HCEC 1CT (cell line): ENCODE results near the gene MROH7.

Experiments used
- DNase-seq: peaks from one replicate; pipeline ENCODE4 v3.0.0-alpha.2; 2017

Gene MROH7

GRCh38 chr1:54701066-54701465, 59.5 kb downstream of the MROH7 start:
- DNase-seq = no peak

DNA sequence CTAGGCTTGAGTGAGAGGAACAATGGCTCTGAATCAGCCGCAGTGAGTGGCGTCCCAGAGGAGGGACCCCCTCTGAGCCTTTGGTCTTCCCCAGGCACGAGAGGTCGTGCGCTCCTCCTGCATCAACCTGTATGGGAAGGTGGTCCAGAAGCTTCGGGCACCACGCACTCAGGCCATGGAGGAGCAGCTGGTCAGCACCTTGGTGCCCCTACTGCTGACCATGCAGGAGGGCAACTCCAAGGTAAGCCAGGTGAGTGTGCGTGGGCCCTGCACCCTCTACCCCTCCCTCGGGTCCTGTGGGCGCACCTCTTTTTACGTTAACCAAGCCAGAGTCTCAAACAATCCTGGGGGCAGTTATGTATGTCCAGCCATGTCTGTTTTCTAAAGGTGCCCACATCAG, 60.4 kb downstream of the MROH7 start:
- DNase-seq = no peak

DNA sequence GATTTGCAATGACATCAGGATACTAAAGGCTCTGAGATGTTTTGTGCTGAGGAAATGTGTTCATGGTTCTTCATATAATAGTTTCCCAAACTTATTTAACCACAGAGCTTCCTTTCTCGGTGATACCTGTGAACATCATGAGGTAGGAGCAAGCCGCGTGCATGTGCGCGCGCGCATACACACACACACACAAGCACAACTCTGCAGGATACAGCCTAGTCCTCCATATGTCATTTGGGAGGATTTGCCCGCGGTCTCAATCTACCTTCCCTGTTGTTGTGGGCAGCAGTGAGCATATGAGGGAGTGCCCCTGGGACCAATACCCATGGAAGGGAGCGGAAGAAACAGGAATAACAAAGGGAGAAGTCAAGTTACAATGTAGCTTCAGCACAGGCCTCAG, 61.9 kb downstream of the MROH7 start:
- DNase-seq = no peak

- no peak for DNase-seq
These were observed 63.6 kb downstream of the MROH7 start for GRCh38 chr1:54705153-54705552.

- no peak for DNase-seq
These were observed 64.8 kb downstream of the MROH7 start for GRCh38 chr1:54706419-54706818.

DNA sequence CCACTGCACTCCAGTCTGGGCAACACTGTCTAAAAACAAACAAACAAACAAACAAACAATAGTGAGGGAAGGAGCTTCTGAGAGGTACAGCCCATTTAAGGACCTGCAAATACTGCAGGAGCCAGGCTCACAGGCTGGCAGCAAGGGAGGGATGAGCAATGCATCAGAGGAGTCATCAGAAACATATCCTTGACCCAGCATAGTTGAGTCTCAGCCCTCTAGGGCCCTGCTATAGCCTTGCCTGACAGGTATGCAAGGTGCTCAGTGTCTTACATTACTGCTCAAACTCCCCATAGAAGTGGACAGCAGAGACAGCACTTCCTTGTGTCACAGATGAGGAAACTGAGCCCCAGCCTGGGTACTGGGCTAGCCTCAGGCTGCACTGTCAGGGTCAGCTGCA, 66.8 kb downstream of the MROH7 start:
- no peak for DNase-seq

DNA sequence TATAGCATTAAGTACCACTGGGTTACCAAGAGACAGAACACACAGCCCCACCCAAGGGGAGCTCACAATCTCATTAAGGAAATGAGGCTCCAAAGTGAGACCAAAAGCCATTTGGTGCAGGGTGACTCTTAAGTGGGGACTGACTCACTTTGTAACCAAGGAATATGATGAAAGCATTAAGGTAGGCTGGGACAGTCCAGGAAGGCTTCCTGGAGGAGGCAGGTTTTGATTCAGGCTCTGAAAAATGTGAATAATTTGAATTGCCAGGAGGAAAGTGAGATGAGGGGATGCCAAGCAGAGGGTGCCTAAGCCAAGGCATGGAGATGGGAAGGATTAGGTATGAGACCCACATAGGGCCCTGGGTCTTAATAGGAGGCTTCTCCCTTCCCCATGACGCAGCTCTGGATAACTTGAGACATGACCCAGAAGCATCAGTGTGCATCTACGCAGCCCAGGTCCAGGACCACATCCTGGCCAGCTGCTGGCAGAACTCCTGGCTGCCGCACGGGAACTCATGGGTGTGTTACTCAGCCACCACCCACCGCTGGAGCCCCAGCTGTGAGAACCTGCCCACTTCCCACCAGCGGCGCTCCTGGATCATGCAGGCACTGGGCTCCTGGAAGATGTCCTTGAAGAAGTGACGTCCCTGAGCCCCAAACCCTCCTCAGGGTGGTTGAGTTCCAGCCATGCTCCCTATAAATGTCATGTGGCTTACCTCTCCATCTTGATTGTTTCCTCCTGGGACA, 68.1 kb downstream of the MROH7 start:
- no peak for DNase-seq

DNA sequence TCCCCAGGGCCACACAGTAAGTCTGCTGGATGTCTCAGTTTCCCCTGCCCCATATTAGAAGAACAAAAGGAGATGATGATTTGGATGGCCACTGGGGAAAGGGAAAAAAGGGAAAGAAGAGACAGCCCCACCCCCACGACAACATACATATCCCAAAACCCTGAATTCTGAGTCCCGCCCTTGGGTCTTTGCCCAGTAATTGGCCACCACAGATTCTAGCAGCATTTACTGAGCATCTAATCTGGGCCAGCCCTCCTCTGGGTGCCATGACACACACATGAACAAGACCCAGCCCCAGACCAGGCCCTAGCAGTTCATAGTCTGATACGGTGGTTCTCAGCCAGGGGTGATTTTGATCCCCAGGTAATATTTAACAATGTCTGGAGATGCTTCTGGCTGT, 68.8 kb downstream of the MROH7 start:
- no peak for DNase-seq

GRCh38 chr1:54710841-54711240, 69.3 kb downstream of the MROH7 start:
- no peak for DNase-seq

GRCh38 chr1:54711536-54711935, 70.0 kb downstream of the MROH7 start:
- no peak for DNase-seq

DNA sequence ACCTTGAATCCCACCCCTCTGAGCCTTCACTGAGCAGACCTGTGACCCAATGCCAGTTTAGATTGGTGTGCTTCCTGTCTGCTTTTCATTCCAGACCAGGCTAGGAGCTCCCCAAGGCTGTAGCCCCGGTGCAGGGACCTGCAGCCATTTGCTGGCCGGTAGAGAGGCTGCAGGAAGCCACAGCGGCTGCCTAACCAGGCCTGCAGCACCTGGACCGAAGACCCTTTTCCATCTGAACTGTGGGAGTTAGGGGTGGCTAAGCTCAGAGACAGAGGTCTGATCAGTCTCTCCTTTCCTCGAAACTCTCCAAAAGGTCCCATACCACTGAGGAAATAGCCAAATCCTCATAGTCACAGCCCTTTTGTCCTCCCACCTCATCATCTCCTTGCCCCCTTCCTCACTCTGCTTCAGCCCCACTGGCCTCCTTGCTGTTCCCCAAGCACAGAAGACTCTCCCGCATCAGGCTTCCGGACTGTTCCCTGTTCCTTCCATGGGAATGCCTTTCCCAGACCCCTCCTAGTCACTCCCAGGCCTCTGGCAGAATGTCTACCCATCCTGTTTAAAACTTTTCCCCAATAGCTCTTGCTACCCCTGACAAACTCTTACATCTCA, 73.4 kb downstream of the MROH7 start:
- DNase-seq = no peak

DNA sequence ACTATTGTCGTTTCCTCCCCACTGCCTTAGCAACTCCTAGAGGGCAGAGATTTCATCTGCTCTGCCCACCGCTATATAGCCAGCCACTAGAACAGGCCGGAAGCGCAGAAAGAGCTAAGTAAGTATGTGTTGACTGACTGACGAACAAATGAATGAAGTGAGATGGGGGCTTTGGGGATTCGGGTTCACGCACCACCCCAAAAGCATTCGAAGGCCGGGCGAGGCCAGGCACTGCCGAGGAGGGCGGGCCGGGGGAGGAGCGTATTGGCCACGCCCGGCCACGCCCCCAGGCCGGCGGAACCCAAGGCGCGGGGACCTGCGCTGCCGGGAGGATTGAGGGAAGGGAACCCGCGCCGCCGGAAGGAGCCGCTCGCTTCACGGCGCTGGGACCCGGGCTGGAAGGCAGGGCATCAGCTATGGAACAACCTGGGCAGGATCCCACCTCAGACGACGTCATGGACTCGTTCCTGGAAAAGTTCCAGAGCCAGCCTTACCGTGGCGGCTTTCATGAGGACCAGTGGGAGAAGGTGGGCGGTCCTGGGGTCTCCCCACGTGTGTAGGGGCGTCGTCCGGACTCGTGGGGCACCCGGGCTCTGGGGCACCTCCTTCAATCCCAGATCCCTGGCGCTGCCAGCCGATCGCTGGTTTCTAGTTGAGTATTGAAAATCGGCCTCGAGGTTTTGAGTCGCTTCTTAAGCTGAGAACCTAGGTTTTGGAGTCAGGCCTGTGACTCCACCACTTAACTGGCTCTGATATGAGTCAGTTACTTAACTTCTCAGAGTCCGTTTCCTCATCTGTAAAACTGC, 74.1 kb downstream of the MROH7 start, which contains the start of gene TTC4:
Gene TTC4 (plus strand): TSS at position 369 of the 806 bp plus-strand sequence. CDS start 48 bp downstream, at position 417.
- peak; percentile 83 for DNase-seq

- DNase-seq = peak; percentile 82
These were observed 74.9 kb downstream of the MROH7 start for GRCh38 chr1:54716299-54717047.

DNA sequence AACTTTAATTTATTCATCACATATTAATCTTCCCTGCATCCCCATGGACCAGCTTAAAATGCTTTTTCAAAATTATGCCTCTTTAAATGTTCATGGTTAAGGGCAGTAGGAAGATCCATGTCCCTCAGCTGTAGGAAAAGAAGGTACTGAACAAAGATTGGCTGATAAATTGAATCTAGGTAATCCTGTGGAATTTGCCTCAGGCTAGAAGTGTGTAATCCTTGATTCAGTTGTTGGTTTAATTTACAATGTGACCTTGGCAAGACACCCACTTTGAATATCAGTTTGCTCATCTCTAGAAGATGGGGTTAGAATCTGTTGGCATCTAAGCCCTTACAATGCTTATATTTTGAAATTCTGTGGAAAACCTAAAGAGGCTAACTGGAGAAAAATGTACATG, 80.1 kb downstream of the MROH7 start:
- no peak for DNase-seq

DNA sequence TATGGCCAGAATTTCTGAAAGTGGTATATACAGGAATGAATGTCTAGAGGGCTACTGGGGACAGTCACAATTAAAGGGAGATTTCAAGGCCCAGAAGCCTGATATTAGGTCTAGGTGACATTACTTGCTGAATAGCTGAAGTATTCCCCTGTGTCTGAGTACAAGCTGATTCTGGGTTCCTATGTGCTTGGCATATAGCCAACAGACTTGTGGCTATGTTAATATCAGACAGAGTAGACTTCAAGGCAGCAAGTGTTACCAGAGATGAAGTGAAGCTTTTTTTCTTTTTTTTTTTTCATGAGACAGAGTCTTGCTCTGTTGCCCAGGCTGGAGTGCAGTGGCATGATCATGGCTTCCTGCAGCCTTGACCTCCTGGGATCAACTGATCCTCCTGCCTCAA, 82.4 kb downstream of the MROH7 start:
- no peak for DNase-seq

- DNase-seq = no peak
These were observed 83.2 kb downstream of the MROH7 start for GRCh38 chr1:54724771-54725170.

GRCh38 chr1:54728027-54728426, 86.4 kb downstream of the MROH7 start:
- no peak for DNase-seq

DNA sequence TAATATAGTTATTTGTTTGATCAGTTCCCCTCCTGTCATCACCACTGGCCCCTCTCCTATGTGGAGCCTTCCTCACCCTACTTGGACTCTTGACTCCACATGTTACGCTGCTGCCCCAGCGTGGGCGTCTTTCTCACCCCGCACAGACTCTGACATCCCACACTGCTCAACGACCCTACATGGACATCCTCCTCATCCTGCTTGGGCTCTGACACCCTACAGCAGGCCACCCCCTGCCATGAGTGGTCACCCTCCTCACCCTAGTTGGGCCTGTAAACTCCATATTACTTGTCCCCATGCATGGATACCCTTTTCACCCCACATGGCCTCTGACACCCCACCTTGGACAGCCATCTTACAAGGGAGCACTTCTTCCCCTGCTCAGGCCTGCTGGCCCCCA, 95.1 kb downstream of the MROH7 start:
- DNase-seq = no peak

- no peak for DNase-seq
These were observed 96.7 kb downstream of the MROH7 start for GRCh38 chr1:54738244-54738643.

DNA sequence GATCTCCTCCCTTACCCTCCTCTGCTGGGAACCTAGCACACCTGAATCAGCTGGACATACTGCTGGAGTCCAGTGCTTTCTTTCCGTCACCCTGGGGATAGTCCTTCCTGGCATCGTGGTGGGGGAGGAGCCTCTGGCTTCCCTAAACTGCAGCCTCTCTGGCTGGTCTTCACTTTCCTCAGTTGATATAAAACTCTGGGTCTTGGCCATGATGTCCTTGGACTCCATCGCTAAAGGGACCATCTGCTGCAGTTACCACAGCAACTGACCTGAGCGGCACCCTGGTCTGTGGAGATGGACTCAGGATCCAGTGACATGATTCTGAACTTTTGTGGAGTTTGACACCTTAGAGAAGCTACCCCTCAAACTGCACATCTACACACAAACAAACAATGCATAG, 99.9 kb downstream of the MROH7 start:
- DNase-seq = no peak

GRCh38 chr1:54742282-54742681, 100.7 kb downstream of the MROH7 start:
- DNase-seq = no peak

DNA sequence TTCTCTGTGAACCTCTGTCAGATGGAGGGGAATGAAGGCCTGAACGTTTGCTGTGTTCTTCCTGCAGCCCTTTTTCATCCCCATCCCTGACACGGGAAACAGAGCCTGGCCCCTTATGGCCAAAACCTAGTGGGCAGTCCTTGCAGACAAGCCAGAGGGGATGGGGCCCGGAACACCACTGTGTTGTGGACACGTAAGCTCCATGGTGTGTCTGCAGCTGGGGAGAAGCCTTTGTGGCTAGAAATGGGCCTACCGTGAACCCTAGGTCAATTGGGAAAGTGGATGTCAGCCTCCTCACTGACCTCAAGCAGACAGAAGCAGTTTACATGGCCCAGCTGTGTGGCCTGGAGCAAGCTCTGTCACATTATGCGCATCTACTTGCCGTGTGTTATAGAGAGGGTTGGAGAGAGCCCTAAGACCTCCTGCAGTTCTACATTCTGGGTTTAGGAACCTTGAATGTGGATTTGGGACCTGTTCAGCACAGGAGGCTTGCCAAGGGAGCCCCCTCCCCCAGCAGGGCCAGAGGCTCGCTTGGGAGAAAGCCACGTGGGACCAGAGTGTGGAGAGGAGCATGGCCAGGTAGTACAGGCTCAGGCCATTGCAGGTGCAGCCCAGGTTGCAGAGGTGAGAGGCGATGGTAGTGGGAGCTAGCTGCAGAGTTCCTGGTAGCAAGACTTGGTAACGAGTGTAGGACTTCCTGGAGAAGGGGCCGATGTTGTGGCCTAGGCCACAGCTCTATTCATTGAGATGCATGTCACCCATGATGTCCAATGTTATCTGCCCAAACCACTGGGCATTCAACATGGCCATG, 102.0 kb downstream of the MROH7 start:
- no peak for DNase-seq
